HL-60 (cell line): ENCODE results near the gene CDC37L1.

ENCODE experiments used
- DNase-seq, 2 experiments: peaks; one replicate each; pipeline ENCODE4 v3.0.0-alpha.2; 2010 to 2020; ENCODE audit warnings: low read depth in 1 of 2, low spot score in 1 of 2
- H3K27ac ChIP-seq: fragments of 250-450 bp; sonication (Bioruptor Pico); replicated peaks from 2 replicates; pipeline ENCODE4 v1.5.1; 2020; ENCODE audit warnings: mild to moderate bottlenecking, moderate library complexity
- H3K27me3 ChIP-seq: fragments of 250-450 bp; sonication (Bioruptor Pico); 2 replicates; pipeline ENCODE4 v1.5.1; 2021; ENCODE audit warnings: mild to moderate bottlenecking, moderate library complexity; ENCODE audit not compliant: insufficient read depth, poor library complexity, severe bottlenecking
- H3K4me3 ChIP-seq: replicated peaks from 2 replicates; pipeline ENCODE4 v1.5.1; 2011; ENCODE audit warnings: mild to moderate bottlenecking, control low read depth, low read length; ENCODE audit not compliant: insufficient read depth
- CTCF ChIP-seq: IDR thresholded peaks from one replicate; pipeline ENCODE4 v1.5.1; 2011; ENCODE audit warnings: low read length, control low read depth, inconsistent platforms; ENCODE audit not compliant: insufficient read depth
- GABPA ChIP-seq: IDR thresholded peaks from 2 replicates; pipeline ENCODE4 v1.6.1; 2012; ENCODE audit warnings: low read depth
- POLR2AphosphoS5 ChIP-seq: IDR thresholded peaks from 2 replicates; pipeline ENCODE4 v1.6.1; 2012; ENCODE audit warnings: low read depth
- SPI1 ChIP-seq: IDR thresholded peaks from 2 replicates; pipeline ENCODE4 v1.6.1; 2012; ENCODE audit warnings: low read depth, mild to moderate bottlenecking, borderline replicate concordance
- TF ChIP-seq, protein P1 (sequence below): IDR thresholded peaks from 2 replicates; pipeline ENCODE4 v1.6.1; 2012; ENCODE audit warnings: low read depth; ENCODE audit not compliant: insufficient replicate concordance

CDC37L1 gene

DNA sequence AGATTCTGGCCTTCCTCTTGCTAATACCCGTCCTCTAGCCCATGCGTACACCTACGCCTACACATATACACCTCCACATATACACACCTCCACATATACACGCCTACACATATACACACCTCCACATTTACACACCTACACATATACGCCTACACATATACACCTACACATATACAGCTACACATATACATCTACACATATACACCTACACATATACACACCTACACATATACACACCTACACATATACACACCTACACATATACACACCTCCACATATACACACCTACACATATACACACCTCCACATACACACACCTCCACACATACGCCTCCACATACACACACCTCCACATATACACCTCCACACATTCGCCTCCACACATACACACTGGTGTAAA, 34.5 kb downstream of the CDC37L1 start:
- no peak overlapping the region for H3K27ac ChIP-seq
- DNase-seq: no peak
- TF ChIP-seq, protein P1, sequence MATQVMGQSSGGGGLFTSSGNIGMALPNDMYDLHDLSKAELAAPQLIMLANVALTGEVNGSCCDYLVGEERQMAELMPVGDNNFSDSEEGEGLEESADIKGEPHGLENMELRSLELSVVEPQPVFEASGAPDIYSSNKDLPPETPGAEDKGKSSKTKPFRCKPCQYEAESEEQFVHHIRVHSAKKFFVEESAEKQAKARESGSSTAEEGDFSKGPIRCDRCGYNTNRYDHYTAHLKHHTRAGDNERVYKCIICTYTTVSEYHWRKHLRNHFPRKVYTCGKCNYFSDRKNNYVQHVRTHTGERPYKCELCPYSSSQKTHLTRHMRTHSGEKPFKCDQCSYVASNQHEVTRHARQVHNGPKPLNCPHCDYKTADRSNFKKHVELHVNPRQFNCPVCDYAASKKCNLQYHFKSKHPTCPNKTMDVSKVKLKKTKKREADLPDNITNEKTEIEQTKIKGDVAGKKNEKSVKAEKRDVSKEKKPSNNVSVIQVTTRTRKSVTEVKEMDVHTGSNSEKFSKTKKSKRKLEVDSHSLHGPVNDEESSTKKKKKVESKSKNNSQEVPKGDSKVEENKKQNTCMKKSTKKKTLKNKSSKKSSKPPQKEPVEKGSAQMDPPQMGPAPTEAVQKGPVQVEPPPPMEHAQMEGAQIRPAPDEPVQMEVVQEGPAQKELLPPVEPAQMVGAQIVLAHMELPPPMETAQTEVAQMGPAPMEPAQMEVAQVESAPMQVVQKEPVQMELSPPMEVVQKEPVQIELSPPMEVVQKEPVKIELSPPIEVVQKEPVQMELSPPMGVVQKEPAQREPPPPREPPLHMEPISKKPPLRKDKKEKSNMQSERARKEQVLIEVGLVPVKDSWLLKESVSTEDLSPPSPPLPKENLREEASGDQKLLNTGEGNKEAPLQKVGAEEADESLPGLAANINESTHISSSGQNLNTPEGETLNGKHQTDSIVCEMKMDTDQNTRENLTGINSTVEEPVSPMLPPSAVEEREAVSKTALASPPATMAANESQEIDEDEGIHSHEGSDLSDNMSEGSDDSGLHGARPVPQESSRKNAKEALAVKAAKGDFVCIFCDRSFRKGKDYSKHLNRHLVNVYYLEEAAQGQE: no peak
- TF ChIP-seq POLR2AphosphoS5 (no peak), GABPA (no peak), CTCF (no peak), SPI1 (no peak)
- H3K4me3 ChIP-seq: no peak overlapping the region
- no peaks in the 10 kb centered on the region for H3K27me3 ChIP-seq

- Histone ChIP-seq H3K27ac (no peak overlapping the region), H3K27me3 (no peaks in the 10 kb centered on the region), H3K4me3 (no peak overlapping the region)
- DNase-seq: no peak
- no peak for TF ChIP-seq CTCF
- TF ChIP-seq SPI1: no peak
- TF ChIP-seq, protein P1: no peak
- no peak for TF ChIP-seq GABPA
- TF ChIP-seq POLR2AphosphoS5: no peak
Observed at GRCh38 chr9:4714266-4715016, 35.1 kb downstream of the CDC37L1 start.

GRCh38 chr9:4716163-4716562, 36.8 kb downstream of the CDC37L1 start:
- TF ChIP-seq, protein P1: no peak
- TF ChIP-seq CTCF (no peak), GABPA (no peak), SPI1 (no peak), POLR2AphosphoS5 (no peak)
- H3K27ac ChIP-seq: no peak overlapping the region
- no peak for DNase-seq
- H3K27me3 ChIP-seq: no peaks in the 10 kb centered on the region
- H3K4me3 ChIP-seq: no peak overlapping the region
